K562 (cell line): Measurements from ENCODE around the gene TEX14. TPM values are rescaled to one million over a fixed set of nuclear protein-coding genes. Genes with fewer than 3 reads are reported as not detected.
A peak's percentile ranks its signal among the peaks of the same experiment; 100 is the strongest.

Experiments
- ATAC-seq: fragments of 200-7000 bp; cut with Tn5 transposase; 3 replicates; pipeline ENCODE4 v1.9.1; 2020; ENCODE audit warnings: moderate library complexity
- BruUV-seq: library from RNA; stranded (reverse); fragments of 400-500 nt; replicated peaks from 2 replicates; lab custom pipeline; 2021; lab: Mats Ljungman, UMichigan
- CTCF ChIA-PET: fragments of 300-600 bp; formaldehyde crosslinking; extraction: SDS; loops from one replicate; lab custom pipeline; 2021; ENCODE audit warnings: low intra/inter-chr PET ratio; lab: Yijun Ruan, JAX
- POLR2A ChIA-PET: fragments of 300-600, 350-650 bp; sonication (Branson Sonifier 250); formaldehyde crosslinking; extraction: SDS; loops from one replicate; lab custom pipeline; 2021; ENCODE audit warnings: antibody characterized with exemption, inconsistent platforms; lab: Yijun Ruan, JAX
- DNase-seq, 4 experiments: peaks; one replicate each; pipeline versions ENCODE4 v3.0.0 to v3.0.0-alpha.2; 2011 to 2018; ENCODE audit warnings: low spot score in 3 of 4, mixed read lengths in 3 of 4; ENCODE audit errors: extremely low read depth in 1 of 4
- FAIRE-seq: peaks from 2 replicates; lab custom pipeline; 2011; peaks lifted over from hg19 to GRCh38; lab: Jason Lieb, UNC
- H2AFZ ChIP-seq: 2 replicates; pipeline ENCODE4 v1.6.0; 2011; ENCODE audit warnings: low read depth, low read length, control low read depth, inconsistent platforms
- H3K27ac ChIP-seq: fragments of 200-600 bp; 3 replicates; pipeline ENCODE4 v1.8.0; 2011; ENCODE audit warnings: low read depth, mild to moderate bottlenecking, control low read depth, inconsistent platforms, low read length, moderate library complexity, mixed read lengths; ENCODE audit errors: extremely low read depth
- H3K27me3 ChIP-seq, 2 experiments: fragments of 300-600 bp in 1 of 2; 2 replicates in 1 of 2; 3 replicates in 1 of 2; pipeline versions ENCODE4 v1.6.0 to v1.8.0; 2011; ENCODE audit warnings: inconsistent platforms in 2 of 2, low read length in 2 of 2, mild to moderate bottlenecking in 1 of 2, mixed read lengths in 1 of 2, moderate library complexity in 1 of 2; ENCODE audit not compliant: control insufficient read depth in 2 of 2, insufficient read depth in 2 of 2
- H3K36me3 ChIP-seq: fragments of 300-600 bp; 3 replicates; pipeline ENCODE4 v1.8.0; 2011; ENCODE audit warnings: mild to moderate bottlenecking, low read length, inconsistent platforms; ENCODE audit not compliant: control insufficient read depth, insufficient read depth
- H3K4me1 ChIP-seq, 2 experiments: fragments of 200-600 bp in 1 of 2; replicated peaks in 1 of 2; 2 replicates in 1 of 2; 3 replicates in 1 of 2; pipeline versions ENCODE4 v1.5.1 to v1.8.0; 2011; ENCODE audit warnings: inconsistent platforms in 2 of 2, low read length in 2 of 2, mild to moderate bottlenecking in 1 of 2, mixed read lengths in 1 of 2, moderate library complexity in 1 of 2; ENCODE audit not compliant: control insufficient read depth in 2 of 2, insufficient read depth in 2 of 2
- H3K4me2 ChIP-seq: 2 replicates; pipeline ENCODE4 v1.6.1; 2011; ENCODE audit warnings: low read length, control low read depth, inconsistent platforms, mixed read lengths; ENCODE audit not compliant: insufficient read depth
- H3K4me3 ChIP-seq: fragments of 200-600 bp; sonication (generic), shearing (Covaris generic); 2 replicates; pipeline ENCODE4 v1.5.1; 2016; ENCODE audit warnings: control low read depth, inconsistent platforms
- H3K79me2 ChIP-seq: fragments of 200-600 bp; 3 replicates; pipeline ENCODE4 v1.8.0; 2011; ENCODE audit warnings: low read length, inconsistent platforms; ENCODE audit not compliant: control insufficient read depth, insufficient read depth
- H3K9ac ChIP-seq, 2 experiments: 2 replicates each; pipeline versions ENCODE4 v1.6.0 to v1.6.1; 2011; ENCODE audit warnings: low read depth in 2 of 2, low read length in 2 of 2, control low read depth in 1 of 2, inconsistent platforms in 1 of 2, mild to moderate bottlenecking in 1 of 2, mixed read lengths in 1 of 2; ENCODE audit not compliant: insufficient read depth in 1 of 2
- H3K9me1 ChIP-seq: one replicate; pipeline ENCODE4 v1.6.0; 2011; ENCODE audit warnings: inconsistent platforms, mild to moderate bottlenecking, low read length, moderate library complexity; ENCODE audit not compliant: control insufficient read depth, insufficient read depth
- H3K9me3 ChIP-seq: replicated peaks from 2 replicates; pipeline ENCODE4 v1.5.1; 2011; ENCODE audit warnings: low read depth, low read length, inconsistent platforms; ENCODE audit not compliant: control insufficient read depth, insufficient read depth
- H4K20me1 ChIP-seq: replicated peaks from 2 replicates; pipeline ENCODE4 v1.6.1; 2011; ENCODE audit warnings: low read length, inconsistent platforms, mixed read lengths; ENCODE audit not compliant: control insufficient read depth, insufficient read depth
- ATF3 ChIP-seq, 2 experiments: fragments of 450-650 bp in 1 of 2; sonication (generic) in 1 of 2; formaldehyde crosslinking in 1 of 2; IDR thresholded peaks in 1 of 2; conservative IDR thresholded peaks in 1 of 2; 2 replicates each; pipeline versions ENCODE4 v1.6.1 to v1.8.1; 2016 to 2023; ENCODE audit warnings: mild to moderate bottlenecking in 2 of 2, moderate library complexity in 2 of 2, inconsistent platforms in 1 of 2, missing genetic modification reagents in 1 of 2
- BMI1 ChIP-seq: fragments of 150-350 bp; IDR thresholded peaks from 2 replicates; pipeline ENCODE4 v1.6.1; 2014; ENCODE audit warnings: low read length
- CREB3L1 ChIP-seq: fragments of 450-650 bp; IDR thresholded peaks from 2 replicates; pipeline ENCODE4 v1.6.1; 2014; ENCODE audit warnings: low read depth, mild to moderate bottlenecking, moderate library complexity, borderline replicate concordance
- CREBBP ChIP-seq: IDR thresholded peaks from one replicate; pipeline ENCODE4 v1.6.1; 2012; ENCODE audit warnings: low read depth, mild to moderate bottlenecking, control low read depth, inconsistent platforms, low read length
- ESRRA ChIP-seq: fragments of 450-650 bp; IDR thresholded peaks from 2 replicates; pipeline ENCODE4 v1.6.1; 2014; ENCODE audit warnings: low read depth, mild to moderate bottlenecking, moderate library complexity, borderline replicate concordance
- GABPB1 ChIP-seq: sonication (generic); formaldehyde crosslinking; IDR thresholded peaks from 2 replicates; pipeline ENCODE4 v1.8.0; 2022; ENCODE audit warnings: mild to moderate bottlenecking, missing genetic modification reagents
- HDGF ChIP-seq: fragments of 450-650 bp; IDR thresholded peaks from 2 replicates; pipeline ENCODE4 v1.6.1; 2016
- HEY1 ChIP-seq: fragments of 250-450 bp; sonication (Bioruptor Pico); IDR thresholded peaks from 2 replicates; pipeline ENCODE4 v1.5.0; 2020; ENCODE audit warnings: mild to moderate bottlenecking, moderate library complexity, borderline replicate concordance
- MAZ ChIP-seq, 2 experiments: fragments of 450-650 bp in 1 of 2; sonication (generic) in 1 of 2; formaldehyde crosslinking; IDR thresholded peaks in 1 of 2; conservative IDR thresholded peaks in 1 of 2; 2 replicates each; pipeline versions ENCODE4 v1.4.0 to v1.5.0; 2020; ENCODE audit warnings: mild to moderate bottlenecking in 1 of 2, missing genetic modification reagents in 1 of 2
- MYBL2 ChIP-seq, 2 experiments: fragments of 450-650 bp in 1 of 2; sonication (generic) in 1 of 2; formaldehyde crosslinking in 1 of 2; IDR thresholded peaks; 2 replicates each; pipeline versions ENCODE4 v1.6.1 to v1.8.1; 2017 to 2022; ENCODE audit warnings: borderline replicate concordance in 1 of 2, inconsistent platforms in 1 of 2, low read depth in 1 of 2, mild to moderate bottlenecking in 1 of 2, missing genetic modification reagents in 1 of 2, moderate library complexity in 1 of 2
- NRF1 ChIP-seq, 2 experiments: fragments of 450-650 bp; IDR thresholded peaks in 1 of 2; conservative IDR thresholded peaks in 1 of 2; 2 replicates each; pipeline ENCODE4 v1.6.1; 2014; ENCODE audit warnings: mild to moderate bottlenecking in 2 of 2
- SREBF2 ChIP-seq: sonication (generic); formaldehyde crosslinking; IDR thresholded peaks from 2 replicates; pipeline ENCODE4 v1.4.0; 2020; ENCODE audit warnings: mild to moderate bottlenecking, missing genetic modification reagents
- SUPT5H ChIP-seq: fragments of 450-650 bp; IDR thresholded peaks from 2 replicates; pipeline ENCODE4 v1.6.1; 2016
- TCF7L2 ChIP-seq: fragments of 150-350 bp; IDR thresholded peaks from 2 replicates; pipeline ENCODE4 v1.6.1; 2016; ENCODE audit warnings: low read depth, mild to moderate bottlenecking, low read length, moderate library complexity
- TRIM28 ChIP-seq: fragments of 450-650 bp; IDR thresholded peaks from 2 replicates; pipeline ENCODE4 v1.6.1; 2017
- ZBTB12 ChIP-seq: fragments of 250-450 bp; sonication (Bioruptor Pico); IDR thresholded peaks from 2 replicates; pipeline ENCODE4 v1.4.0; 2020
- ZNF639 ChIP-seq, 2 experiments: fragments of 200-800 bp in 1 of 2; sonication (Bioruptor generic) in 1 of 2; sonication (generic) in 1 of 2; formaldehyde crosslinking in 1 of 2; IDR thresholded peaks in 1 of 2; conservative IDR thresholded peaks in 1 of 2; 2 replicates each; pipeline versions ENCODE4 v1.5.0 to v1.6.1; 2016 to 2020; ENCODE audit warnings: missing compliant biosample characterization in 1 of 2, missing genetic modification characterization in 1 of 2, missing genetic modification reagents in 1 of 2
- WGBS: fragments of 100-300 bp; shearing (Covaris generic); methylation state at CpG from one replicate; pipeline ENCODE4 v1.1.6; 2016; ENCODE audit warnings: low coverage, mixed read lengths; ENCODE audit not compliant: insufficient coverage; ENCODE audit errors: missing lambda C conversion rate; 5-methylcytosine and 5-hydroxymethylcytosine counted together
- in situ Hi-C: fragments of 300-500 bp; cut with MboI; formaldehyde crosslinking; loops from 4 replicates; pipeline ENCODE4 v1.15.0; 2018; ENCODE audit warnings: inconsistent platforms, mixed read lengths
- intact Hi-C: fragments of 100-400 bp; cut with micrococcal nuclease; formaldehyde crosslinking; loops from 2 replicates; pipeline ENCODE4 v1.14.2; 2022
- polyA plus RNA-seq, 8 experiments: library from polyadenylated mRNA; depleted of rRNA in 4 of 8; stranded (reverse) in 5 of 8; unstranded in 3 of 8; fragments of >200 nt; fragmentation: Nextera tagmentation in 2 of 8; fragmentation: Illumina TruSeq in 1 of 8; extraction: Ambion mirVana in 2 of 8; extraction: Trizol in 1 of 8; gene quantifications; 2 replicates each; pipeline versions ENCODE4 v1.2.1 to v1.2.3, GENCODE V29; 2011 to 2014; ENCODE audit warnings: inconsistent platforms in 1 of 8, missing spikeins in 1 of 8
- total RNA-seq, 7 experiments: library from RNA; depleted of rRNA in 6 of 7; stranded (reverse); fragments of >200 nt in 6 of 7; fragmentation: Illumina TruSeq in 2 of 7; extraction: Trizol in 2 of 7; gene quantifications; 2 replicates each; pipeline versions ENCODE4 v1.2.1 to v1.2.3, GENCODE V29; 2011 to 2021; ENCODE audit warnings: low replicate concordance in 1 of 7

TEX14 gene
- total and polyA plus RNA-seq, 9 of the 15 experiments (the other 6 are each of a cell fraction or from before 2014, with no cell fraction given), result 0.05 to 0.12 (median 0.09) TPM; not detected in 1

- no peaks in the 10 kb centered on the region for H4K20me1 ChIP-seq
- FAIRE-seq, result no peak
- peak overlapping the region; percentile 92 for H3K27ac ChIP-seq
- H3K79me2 ChIP-seq, result no peaks in the 10 kb centered on the region
- TSS peak; percentile 90 for BruUV-seq
- peak overlapping the region; percentile 83 for H2AFZ ChIP-seq
- ATAC-seq, result 0 out of 3 replicates have a peak, but pooled peaks have one; percentile 13
- no peaks in the 10 kb centered on the region for H3K9me1 ChIP-seq
- no peaks in the 10 kb centered on the region for H3K36me3 ChIP-seq
- 15% methylated on average over 6 of the region's 6 CpGs for WGBS
- POLR2A ChIA-PET, result interaction anchor here (1.1 to 4.9 kb wide), 6 partner anchors 11 to 83 kb away, joined by 3 to 97 read pairs (median 10); partner anchors contain the start of genes RAD51C and TEX14
- intact Hi-C loops (no loop called here), in situ Hi-C loops (loop anchor here (10.0 kb wide), 1 partner anchor 1245 kb away; no protein-coding TSS in a partner anchor)
- H3K27me3 ChIP-seq, result no peaks in the 10 kb centered on the region
- H3K9ac ChIP-seq, result peak overlapping the region in 1 of 2 experiments; percentile 80; a peak in 2 of 4 replicates
- peaks cover 0 to 3% of the 10 kb centered on the region in 2 experiments; a peak in 2 of 5 replicates for H3K4me1 ChIP-seq
- DNase-seq, result no peak
- H3K4me2 ChIP-seq, result peak overlapping the region; percentile 47; the same call in 1 of the 2 replicates
- H3K9me3 ChIP-seq, result no peaks in the 10 kb centered on the region
- H3K4me3 ChIP-seq, result no peak overlapping the region
- CTCF ChIA-PET, result no interaction called here
- TF ChIP-seq ZNF639 (CRISPR knock-in tag; conservative IDR thresholded peaks at IDR 0.05 in 1 of 2, IDR thresholded peaks at IDR 0.05 in 1 of 2) (peak in 1 of 2 experiments; percentile 54; a peak in 1 of 4 replicates), MAZ (CRISPR knock-in tag; conservative IDR thresholded peaks at IDR 0.05 in 1 of 2, IDR thresholded peaks at IDR 0.05 in 1 of 2) (no peak), SREBF2 (CRISPR knock-in tag) (no peak), HEY1 (no peak), TRIM28 (no peak), GABPB1 (CRISPR knock-in tag) (no peak), NRF1 (conservative IDR thresholded peaks at IDR 0.05 in 1 of 2, IDR thresholded peaks at IDR 0.05 in 1 of 2) (peak; percentile 64 to 71), ESRRA (no peak), CREB3L1 (no peak), CREBBP (no peak), ATF3 (IDR thresholded peaks at IDR 0.05) (peak; percentile 62), ATF3 (CRISPR knock-in tag; conservative IDR thresholded peaks at IDR 0.05) (no peak), HDGF (0 out of 2 replicates have a peak, but pooled peaks have one; percentile 44), MYBL2 (IDR thresholded peaks at IDR 0.05; ENCODE audit: low read depth) (no peak), MYBL2 (CRISPR knock-in tag; IDR thresholded peaks at IDR 0.05; ENCODE audit: borderline replicate concordance) (no peak), TCF7L2 (no peak), BMI1 (no peak), SUPT5H (no peak), ZBTB12 (no peak)
Measured at GRCh38 chr17:58680038-58680369, 11.8 kb downstream of the TEX14 start.
